Activated CD4-positive, alpha-beta T cell treated with anti-CD3 and anti-CD28 coated beads for 24 hours (primary cell): ENCODE measurements around the gene EEIG2.

Experiments
- DNase-seq, 2 donors: peaks; one replicate each; pipeline ENCODE4 v3.0.0-alpha.2; 2020; ENCODE audit warnings: low read depth in 2 of 2

Gene EEIG2

GRCh38 chr1:108583757-108584427, 24.0 kb downstream of the EEIG2 start:
- DNase-seq, result no peak

- DNase-seq, result no peak
Measured at GRCh38 chr1:108584428-108584856, 24.5 kb downstream of the EEIG2 start.

GRCh38 chr1:108585313-108585712, 25.4 kb downstream of the EEIG2 start:
- DNase-seq, result no peak

GRCh38 chr1:108590441-108590840, 30.5 kb downstream of the EEIG2 start:
- DNase-seq, result no peak

- DNase-seq, result no peak
Measured at GRCh38 chr1:108590957-108591356, 31.1 kb downstream of the EEIG2 start.

GRCh38 chr1:108591466-108591865, 31.6 kb downstream of the EEIG2 start:
- no peak for DNase-seq

GRCh38 chr1:108592030-108592759, 32.3 kb downstream of the EEIG2 start:
- DNase-seq, result no peak

- DNase-seq, result no peak
Measured at GRCh38 chr1:108593448-108593847, 33.5 kb downstream of the EEIG2 start.

- no peak for DNase-seq
Measured at GRCh38 chr1:108595507-108595906, 35.6 kb downstream of the EEIG2 start.

- no peak for DNase-seq
Measured at GRCh38 chr1:108597041-108597440, 37.1 kb downstream of the EEIG2 start.

GRCh38 chr1:108598340-108598739, 38.4 kb downstream of the EEIG2 start:
- DNase-seq, result no peak

GRCh38 chr1:108600504-108600903, 40.6 kb downstream of the EEIG2 start:
- DNase-seq, result no peak

- DNase-seq, result no peak
Measured at GRCh38 chr1:108601708-108602410, 42.0 kb downstream of the EEIG2 start.

- DNase-seq, result no peak
Measured at GRCh38 chr1:108605633-108606032, 45.7 kb downstream of the EEIG2 start.

- DNase-seq, result no peak
Measured at GRCh38 chr1:108606478-108606877, 46.6 kb downstream of the EEIG2 start.

- no peak for DNase-seq
Measured at GRCh38 chr1:108609483-108610049, 49.7 kb downstream of the EEIG2 start.
